ENCODE measurements around the gene SLC6A3. TPM values are rescaled to one million over a fixed set of nuclear protein-coding genes. Genes with fewer than 3 reads are reported as not detected.
A peak's percentile ranks its signal among the peaks of the same experiment; 100 is the strongest.

Gene SLC6A3
- total RNA-seq, 1 donor from 2014 or later, result 0.10 TPM

DNA sequence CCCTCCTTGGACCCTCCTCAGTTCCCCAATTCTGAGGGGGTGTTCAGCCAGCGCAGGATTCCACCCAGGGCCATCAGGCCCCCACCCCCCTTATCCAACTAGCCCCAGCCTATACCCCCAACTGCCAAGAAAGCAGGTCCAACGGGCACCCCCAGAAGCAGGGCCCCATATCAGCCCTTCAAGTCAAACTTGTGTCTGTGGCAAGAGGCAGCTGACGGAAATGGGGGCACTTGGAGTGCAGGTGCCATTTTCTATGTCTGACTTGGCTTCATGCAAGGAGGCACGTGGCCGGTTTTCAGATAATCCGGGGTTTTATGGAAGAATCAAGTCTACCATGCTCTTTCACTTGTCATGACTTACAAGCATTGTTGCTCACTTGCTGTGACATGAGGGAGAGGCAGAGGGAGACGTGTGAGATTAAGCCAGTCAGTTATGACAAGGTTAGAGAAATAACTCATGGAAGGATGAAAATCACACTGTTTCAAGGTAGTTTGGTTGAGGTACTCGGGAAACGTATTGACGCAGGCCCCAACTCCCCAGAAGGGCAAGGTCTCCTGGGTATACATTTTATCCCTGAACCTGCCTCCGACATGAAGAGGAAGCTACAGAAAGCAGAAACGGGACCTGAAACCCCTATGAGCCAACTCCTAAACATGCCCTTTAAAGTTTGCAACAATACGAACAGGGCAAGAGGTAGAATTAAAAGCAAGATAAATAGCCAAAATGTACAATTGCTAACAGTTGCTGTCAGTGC is 73.8 kb downstream of the SLC6A3 start:
- H3K27me3 Mint-ChIP-seq (ENCODE audit: unreplicated experiment), result peaks cover 2% of the 10 kb centered on the region
- TF ChIP-seq, protein P1, sequence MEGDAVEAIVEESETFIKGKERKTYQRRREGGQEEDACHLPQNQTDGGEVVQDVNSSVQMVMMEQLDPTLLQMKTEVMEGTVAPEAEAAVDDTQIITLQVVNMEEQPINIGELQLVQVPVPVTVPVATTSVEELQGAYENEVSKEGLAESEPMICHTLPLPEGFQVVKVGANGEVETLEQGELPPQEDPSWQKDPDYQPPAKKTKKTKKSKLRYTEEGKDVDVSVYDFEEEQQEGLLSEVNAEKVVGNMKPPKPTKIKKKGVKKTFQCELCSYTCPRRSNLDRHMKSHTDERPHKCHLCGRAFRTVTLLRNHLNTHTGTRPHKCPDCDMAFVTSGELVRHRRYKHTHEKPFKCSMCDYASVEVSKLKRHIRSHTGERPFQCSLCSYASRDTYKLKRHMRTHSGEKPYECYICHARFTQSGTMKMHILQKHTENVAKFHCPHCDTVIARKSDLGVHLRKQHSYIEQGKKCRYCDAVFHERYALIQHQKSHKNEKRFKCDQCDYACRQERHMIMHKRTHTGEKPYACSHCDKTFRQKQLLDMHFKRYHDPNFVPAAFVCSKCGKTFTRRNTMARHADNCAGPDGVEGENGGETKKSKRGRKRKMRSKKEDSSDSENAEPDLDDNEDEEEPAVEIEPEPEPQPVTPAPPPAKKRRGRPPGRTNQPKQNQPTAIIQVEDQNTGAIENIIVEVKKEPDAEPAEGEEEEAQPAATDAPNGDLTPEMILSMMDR (IDR thresholded peaks at IDR 0.05; ENCODE audit: unreplicated experiment), result no peak
- no peak overlapping the region for H3K27ac Mint-ChIP-seq (ENCODE audit: unreplicated experiment)
- no peak for DNase-seq (ENCODE audit: low spot score)
- no peaks in the 10 kb centered on the region for H3K9me3 Mint-ChIP-seq (ENCODE audit: unreplicated experiment)
- no peaks in the 10 kb centered on the region for H3K4me1 Mint-ChIP-seq (ENCODE audit: unreplicated experiment)
- H3K36me3 Mint-ChIP-seq (ENCODE audit: low read depth, unreplicated experiment), result no peaks in the 10 kb centered on the region
- no peak overlapping the region for H3K4me3 Mint-ChIP-seq (ENCODE audit: unreplicated experiment)

GRCh38 chr5:1370006-1370405 is 75.2 kb downstream of the SLC6A3 start:
- Mint-ChIP-seq H3K36me3 (ENCODE audit: low read depth, unreplicated experiment) (no peaks in the 10 kb centered on the region), H3K4me3 (ENCODE audit: unreplicated experiment) (no peak overlapping the region), H3K27me3 (ENCODE audit: unreplicated experiment) (peaks cover 2% of the 10 kb centered on the region), H3K27ac (ENCODE audit: unreplicated experiment) (no peak overlapping the region), H3K9me3 (ENCODE audit: unreplicated experiment) (no peaks in the 10 kb centered on the region), H3K4me1 (ENCODE audit: unreplicated experiment) (no peaks in the 10 kb centered on the region)
- TF ChIP-seq, protein P1 (IDR thresholded peaks at IDR 0.05; ENCODE audit: unreplicated experiment), result no peak
- DNase-seq (ENCODE audit: low spot score), result no peak

GRCh38 chr5:1368756-1369155 is 76.5 kb downstream of the SLC6A3 start:
- Mint-ChIP-seq H3K9me3 (ENCODE audit: unreplicated experiment) (no peaks in the 10 kb centered on the region), H3K36me3 (ENCODE audit: low read depth, unreplicated experiment) (no peaks in the 10 kb centered on the region), H3K4me1 (ENCODE audit: unreplicated experiment) (peaks cover 5% of the 10 kb centered on the region), H3K4me3 (ENCODE audit: unreplicated experiment) (no peak overlapping the region), H3K27ac (ENCODE audit: unreplicated experiment) (no peak overlapping the region), H3K27me3 (ENCODE audit: unreplicated experiment) (peaks cover 2% of the 10 kb centered on the region)
- TF ChIP-seq, protein P1 (IDR thresholded peaks at IDR 0.05; ENCODE audit: unreplicated experiment), result no peak
- DNase-seq (ENCODE audit: low spot score), result no peak

GRCh38 chr5:1368236-1368635 is 77.0 kb downstream of the SLC6A3 start:
- H3K9me3 Mint-ChIP-seq (ENCODE audit: unreplicated experiment), result no peaks in the 10 kb centered on the region
- peaks cover 5% of the 10 kb centered on the region for H3K4me1 Mint-ChIP-seq (ENCODE audit: unreplicated experiment)
- no peak overlapping the region for H3K27ac Mint-ChIP-seq (ENCODE audit: unreplicated experiment)
- TF ChIP-seq, protein P1 (IDR thresholded peaks at IDR 0.05; ENCODE audit: unreplicated experiment), result no peak
- peak overlapping the region; percentile 33 for H3K4me3 Mint-ChIP-seq (ENCODE audit: unreplicated experiment)
- peaks cover 2% of the 10 kb centered on the region for H3K27me3 Mint-ChIP-seq (ENCODE audit: unreplicated experiment)
- H3K36me3 Mint-ChIP-seq (ENCODE audit: low read depth, unreplicated experiment), result no peaks in the 10 kb centered on the region
- DNase-seq (ENCODE audit: low spot score), result no peak

DNA sequence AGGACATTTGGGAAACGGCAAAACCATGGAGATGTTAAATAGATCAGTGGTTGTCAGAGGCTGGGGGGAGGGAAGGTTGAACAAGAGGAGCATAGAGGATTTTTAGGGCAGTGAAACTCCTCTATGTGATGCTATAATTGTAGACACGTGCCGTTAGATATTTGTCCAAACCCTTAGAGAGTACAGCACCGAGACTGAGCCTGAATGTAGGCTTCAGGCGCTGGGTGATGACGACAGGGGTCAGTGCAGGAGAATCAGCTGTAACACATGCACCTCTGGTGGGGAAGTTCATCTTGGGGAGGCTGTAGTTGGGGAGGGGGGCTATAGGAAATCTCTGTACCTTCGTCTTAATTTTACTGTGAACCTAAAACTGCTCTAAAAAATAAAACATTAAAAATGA is 78.1 kb downstream of the SLC6A3 start:
- no peaks in the 10 kb centered on the region for H3K9me3 Mint-ChIP-seq (ENCODE audit: unreplicated experiment)
- no peak overlapping the region for H3K27ac Mint-ChIP-seq (ENCODE audit: unreplicated experiment)
- TF ChIP-seq, protein P1 (IDR thresholded peaks at IDR 0.05; ENCODE audit: unreplicated experiment), result no peak
- H3K36me3 Mint-ChIP-seq (ENCODE audit: low read depth, unreplicated experiment), result no peaks in the 10 kb centered on the region
- no peak for DNase-seq (ENCODE audit: low spot score)
- H3K27me3 Mint-ChIP-seq (ENCODE audit: unreplicated experiment), result peaks cover 2% of the 10 kb centered on the region
- H3K4me1 Mint-ChIP-seq (ENCODE audit: unreplicated experiment), result peaks cover 5% of the 10 kb centered on the region
- H3K4me3 Mint-ChIP-seq (ENCODE audit: unreplicated experiment), result no peak overlapping the region

Data from endothelial cell (in vitro differentiated cells).